Measurements from ENCODE around the gene CATSPERD. TPM values are rescaled to one million over a fixed set of nuclear protein-coding genes. Genes with fewer than 3 reads are reported as not detected.

The CATSPERD gene
- total and polyA plus RNA-seq, 9 of the 15 experiments (the other 6 are each of a cell fraction or from before 2014, with no cell fraction given), result not detected

DNA sequence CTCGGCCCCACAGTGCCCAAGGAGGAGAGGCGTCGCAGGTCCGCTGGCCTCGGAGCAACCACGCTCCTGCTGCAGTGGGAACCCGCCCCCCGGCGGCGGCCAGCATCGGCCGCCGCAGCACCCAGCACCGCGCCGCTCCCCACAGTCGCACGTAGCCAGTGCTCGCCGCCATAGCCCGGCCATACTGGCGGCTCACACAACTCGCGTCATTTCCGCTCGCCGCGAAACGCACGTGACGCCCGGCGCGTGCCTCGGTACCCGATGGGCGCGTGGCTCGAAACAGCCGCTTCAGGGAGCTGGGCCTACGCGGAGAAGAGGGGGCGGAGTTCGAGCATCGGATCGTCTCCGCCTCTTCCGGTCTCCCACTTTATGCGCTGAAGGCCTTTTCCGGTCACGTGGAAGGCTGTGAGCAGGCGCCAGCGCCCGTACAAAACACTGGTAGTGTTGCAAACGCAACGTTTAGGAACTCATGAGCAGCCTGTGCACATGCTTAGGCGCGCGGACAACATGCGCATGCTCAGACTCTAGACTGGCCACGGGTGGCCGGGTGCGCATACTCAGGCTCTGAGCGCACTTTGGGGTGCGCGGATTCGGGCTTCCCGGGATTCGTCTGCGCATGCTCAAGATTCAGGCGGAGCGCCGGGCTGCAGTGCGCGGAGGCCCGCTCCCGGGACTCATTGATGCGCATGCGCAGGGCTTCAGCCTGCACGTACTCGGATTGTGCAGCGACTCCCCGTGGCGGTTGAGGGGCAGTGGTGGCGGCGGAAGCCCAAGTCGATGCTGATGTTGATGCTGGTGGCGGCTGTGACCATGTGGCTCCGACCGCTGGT lies at the start of gene CATSPERD, which contains the start of gene LONP1 (continued):
- TF ChIP-seq, protein P1, sequence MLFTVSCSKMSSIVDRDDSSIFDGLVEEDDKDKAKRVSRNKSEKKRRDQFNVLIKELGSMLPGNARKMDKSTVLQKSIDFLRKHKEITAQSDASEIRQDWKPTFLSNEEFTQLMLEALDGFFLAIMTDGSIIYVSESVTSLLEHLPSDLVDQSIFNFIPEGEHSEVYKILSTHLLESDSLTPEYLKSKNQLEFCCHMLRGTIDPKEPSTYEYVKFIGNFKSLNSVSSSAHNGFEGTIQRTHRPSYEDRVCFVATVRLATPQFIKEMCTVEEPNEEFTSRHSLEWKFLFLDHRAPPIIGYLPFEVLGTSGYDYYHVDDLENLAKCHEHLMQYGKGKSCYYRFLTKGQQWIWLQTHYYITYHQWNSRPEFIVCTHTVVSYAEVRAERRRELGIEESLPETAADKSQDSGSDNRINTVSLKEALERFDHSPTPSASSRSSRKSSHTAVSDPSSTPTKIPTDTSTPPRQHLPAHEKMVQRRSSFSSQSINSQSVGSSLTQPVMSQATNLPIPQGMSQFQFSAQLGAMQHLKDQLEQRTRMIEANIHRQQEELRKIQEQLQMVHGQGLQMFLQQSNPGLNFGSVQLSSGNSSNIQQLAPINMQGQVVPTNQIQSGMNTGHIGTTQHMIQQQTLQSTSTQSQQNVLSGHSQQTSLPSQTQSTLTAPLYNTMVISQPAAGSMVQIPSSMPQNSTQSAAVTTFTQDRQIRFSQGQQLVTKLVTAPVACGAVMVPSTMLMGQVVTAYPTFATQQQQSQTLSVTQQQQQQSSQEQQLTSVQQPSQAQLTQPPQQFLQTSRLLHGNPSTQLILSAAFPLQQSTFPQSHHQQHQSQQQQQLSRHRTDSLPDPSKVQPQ (CRISPR knock-in tag; IDR thresholded peaks at IDR 0.05; ENCODE audit: borderline replicate concordance), result no peak
- TF ChIP-seq, protein P2, sequence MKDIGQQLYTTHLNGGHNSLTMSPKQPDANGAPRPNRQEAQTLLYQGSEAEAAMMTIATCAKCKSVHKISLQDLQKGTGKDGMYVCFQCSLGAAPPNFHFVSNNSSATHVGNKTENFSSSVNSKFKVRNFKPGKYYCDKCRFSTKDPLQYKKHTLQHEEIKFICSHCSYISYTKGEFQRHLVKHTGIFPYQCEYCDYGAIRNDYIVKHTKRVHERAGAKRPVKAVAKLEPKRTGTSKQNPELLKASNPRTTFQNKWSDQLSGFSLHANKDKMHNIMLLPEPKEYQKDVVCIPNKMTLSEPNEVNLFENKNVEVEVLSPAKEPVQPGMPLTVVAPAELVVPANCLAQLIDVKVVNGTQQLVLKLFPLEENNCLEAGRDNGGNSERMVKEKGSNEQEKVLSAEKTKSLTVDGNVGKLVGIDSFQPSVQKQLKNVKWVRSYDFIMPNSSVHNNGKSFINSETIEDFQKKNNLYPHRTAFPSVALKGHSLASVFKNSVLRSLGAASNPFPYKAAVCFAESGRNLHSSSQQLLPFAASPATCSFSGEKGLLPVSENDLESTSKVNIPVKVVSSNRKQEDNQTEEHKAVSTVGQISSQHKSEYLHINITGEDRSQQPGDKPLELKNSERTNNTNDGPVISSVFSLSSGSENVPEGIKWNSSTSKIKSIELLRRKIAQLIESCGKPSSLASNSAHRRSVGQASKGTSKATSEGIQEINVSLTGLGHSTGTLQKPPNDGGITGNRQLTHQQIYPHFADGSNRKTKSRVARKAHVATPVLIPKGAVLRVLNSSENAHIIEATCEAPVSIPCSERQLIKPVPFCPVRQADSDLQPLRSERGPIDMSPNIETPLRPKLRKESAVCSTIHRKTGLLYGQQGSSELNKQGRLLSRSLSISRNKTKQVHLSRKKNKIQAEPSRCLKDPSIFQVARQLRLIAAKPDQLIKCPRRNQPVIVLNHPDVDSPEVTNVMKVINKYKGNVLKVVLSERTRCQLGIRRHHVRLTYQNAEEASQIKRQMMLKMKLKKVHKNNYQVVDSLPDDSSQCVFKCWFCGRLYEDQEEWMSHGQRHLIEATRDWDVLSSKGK (CRISPR knock-in tag; IDR thresholded peaks at IDR 0.05), result no peak
- TF ChIP-seq RFX5 (IDR thresholded peaks at IDR 0.05; ENCODE audit: low read depth, low read length), result no peak
- no peak for TF ChIP-seq ZNF444 (CRISPR knock-in tag; IDR thresholded peaks at IDR 0.05)
- peak; percentile 50 for TF ChIP-seq ZNF384 (IDR thresholded peaks at IDR 0.05; ENCODE audit: low read depth, low read length)
- no peak for TF ChIP-seq ZZZ3 (IDR thresholded peaks at IDR 0.05)
- TF ChIP-seq, protein P3, sequence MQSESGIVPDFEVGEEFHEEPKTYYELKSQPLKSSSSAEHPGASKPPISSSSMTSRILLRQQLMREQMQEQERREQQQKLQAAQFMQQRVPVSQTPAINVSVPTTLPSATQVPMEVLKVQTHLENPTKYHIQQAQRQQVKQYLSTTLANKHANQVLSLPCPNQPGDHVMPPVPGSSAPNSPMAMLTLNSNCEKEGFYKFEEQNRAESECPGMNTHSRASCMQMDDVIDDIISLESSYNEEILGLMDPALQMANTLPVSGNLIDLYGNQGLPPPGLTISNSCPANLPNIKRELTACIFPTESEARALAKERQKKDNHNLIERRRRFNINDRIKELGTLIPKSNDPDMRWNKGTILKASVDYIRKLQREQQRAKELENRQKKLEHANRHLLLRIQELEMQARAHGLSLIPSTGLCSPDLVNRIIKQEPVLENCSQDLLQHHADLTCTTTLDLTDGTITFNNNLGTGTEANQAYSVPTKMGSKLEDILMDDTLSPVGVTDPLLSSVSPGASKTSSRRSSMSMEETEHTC (IDR thresholded peaks at IDR 0.05), result peak; percentile 100
- TF ChIP-seq NRF1 (conservative IDR thresholded peaks at IDR 0.05 in 1 of 2, IDR thresholded peaks at IDR 0.05 in 1 of 2), result peak; percentile 100
- TF ChIP-seq, protein P4, sequence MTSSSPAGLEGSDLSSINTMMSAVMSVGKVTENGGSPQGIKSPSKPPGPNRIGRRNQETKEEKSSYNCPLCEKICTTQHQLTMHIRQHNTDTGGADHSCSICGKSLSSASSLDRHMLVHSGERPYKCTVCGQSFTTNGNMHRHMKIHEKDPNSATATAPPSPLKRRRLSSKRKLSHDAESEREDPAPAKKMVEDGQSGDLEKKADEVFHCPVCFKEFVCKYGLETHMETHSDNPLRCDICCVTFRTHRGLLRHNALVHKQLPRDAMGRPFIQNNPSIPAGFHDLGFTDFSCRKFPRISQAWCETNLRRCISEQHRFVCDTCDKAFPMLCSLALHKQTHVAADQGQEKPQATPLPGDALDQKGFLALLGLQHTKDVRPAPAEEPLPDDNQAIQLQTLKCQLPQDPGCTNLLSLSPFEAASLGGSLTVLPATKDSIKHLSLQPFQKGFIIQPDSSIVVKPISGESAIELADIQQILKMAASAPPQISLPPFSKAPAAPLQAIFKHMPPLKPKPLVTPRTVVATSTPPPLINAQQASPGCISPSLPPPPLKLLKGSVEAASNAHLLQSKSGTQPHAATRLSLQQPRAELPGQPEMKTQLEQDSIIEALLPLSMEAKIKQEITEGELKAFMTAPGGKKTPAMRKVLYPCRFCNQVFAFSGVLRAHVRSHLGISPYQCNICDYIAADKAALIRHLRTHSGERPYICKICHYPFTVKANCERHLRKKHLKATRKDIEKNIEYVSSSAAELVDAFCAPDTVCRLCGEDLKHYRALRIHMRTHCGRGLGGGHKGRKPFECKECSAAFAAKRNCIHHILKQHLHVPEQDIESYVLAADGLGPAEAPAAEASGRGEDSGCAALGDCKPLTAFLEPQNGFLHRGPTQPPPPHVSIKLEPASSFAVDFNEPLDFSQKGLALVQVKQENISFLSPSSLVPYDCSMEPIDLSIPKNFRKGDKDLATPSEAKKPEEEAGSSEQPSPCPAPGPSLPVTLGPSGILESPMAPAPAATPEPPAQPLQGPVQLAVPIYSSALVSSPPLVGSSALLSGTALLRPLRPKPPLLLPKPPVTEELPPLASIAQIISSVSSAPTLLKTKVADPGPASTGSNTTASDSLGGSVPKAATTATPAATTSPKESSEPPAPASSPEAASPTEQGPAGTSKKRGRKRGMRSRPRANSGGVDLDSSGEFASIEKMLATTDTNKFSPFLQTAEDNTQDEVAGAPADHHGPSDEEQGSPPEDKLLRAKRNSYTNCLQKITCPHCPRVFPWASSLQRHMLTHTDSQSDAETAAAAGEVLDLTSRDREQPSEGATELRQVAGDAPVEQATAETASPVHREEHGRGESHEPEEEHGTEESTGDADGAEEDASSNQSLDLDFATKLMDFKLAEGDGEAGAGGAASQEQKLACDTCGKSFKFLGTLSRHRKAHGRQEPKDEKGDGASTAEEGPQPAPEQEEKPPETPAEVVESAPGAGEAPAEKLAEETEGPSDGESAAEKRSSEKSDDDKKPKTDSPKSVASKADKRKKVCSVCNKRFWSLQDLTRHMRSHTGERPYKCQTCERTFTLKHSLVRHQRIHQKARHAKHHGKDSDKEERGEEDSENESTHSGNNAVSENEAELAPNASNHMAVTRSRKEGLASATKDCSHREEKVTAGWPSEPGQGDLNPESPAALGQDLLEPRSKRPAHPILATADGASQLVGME (CRISPR knock-in tag; IDR thresholded peaks at IDR 0.05), result peak; percentile 62; the same call in 1 of the 2 replicates
- TF ChIP-seq, protein P5, sequence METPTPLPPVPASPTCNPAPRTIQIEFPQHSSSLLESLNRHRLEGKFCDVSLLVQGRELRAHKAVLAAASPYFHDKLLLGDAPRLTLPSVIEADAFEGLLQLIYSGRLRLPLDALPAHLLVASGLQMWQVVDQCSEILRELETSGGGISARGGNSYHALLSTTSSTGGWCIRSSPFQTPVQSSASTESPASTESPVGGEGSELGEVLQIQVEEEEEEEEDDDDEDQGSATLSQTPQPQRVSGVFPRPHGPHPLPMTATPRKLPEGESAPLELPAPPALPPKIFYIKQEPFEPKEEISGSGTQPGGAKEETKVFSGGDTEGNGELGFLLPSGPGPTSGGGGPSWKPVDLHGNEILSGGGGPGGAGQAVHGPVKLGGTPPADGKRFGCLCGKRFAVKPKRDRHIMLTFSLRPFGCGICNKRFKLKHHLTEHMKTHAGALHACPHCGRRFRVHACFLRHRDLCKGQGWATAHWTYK (CRISPR knock-in tag; IDR thresholded peaks at IDR 0.05), result peak; percentile 27; the same call in 1 of the 2 replicates
- peak; percentile 75 for TF ChIP-seq CBFA2T2 (conservative IDR thresholded peaks at IDR 0.05)

Data from K562 (cell line).